ENCODE measurements around the gene IGLL5.

Gene IGLL5

DNA sequence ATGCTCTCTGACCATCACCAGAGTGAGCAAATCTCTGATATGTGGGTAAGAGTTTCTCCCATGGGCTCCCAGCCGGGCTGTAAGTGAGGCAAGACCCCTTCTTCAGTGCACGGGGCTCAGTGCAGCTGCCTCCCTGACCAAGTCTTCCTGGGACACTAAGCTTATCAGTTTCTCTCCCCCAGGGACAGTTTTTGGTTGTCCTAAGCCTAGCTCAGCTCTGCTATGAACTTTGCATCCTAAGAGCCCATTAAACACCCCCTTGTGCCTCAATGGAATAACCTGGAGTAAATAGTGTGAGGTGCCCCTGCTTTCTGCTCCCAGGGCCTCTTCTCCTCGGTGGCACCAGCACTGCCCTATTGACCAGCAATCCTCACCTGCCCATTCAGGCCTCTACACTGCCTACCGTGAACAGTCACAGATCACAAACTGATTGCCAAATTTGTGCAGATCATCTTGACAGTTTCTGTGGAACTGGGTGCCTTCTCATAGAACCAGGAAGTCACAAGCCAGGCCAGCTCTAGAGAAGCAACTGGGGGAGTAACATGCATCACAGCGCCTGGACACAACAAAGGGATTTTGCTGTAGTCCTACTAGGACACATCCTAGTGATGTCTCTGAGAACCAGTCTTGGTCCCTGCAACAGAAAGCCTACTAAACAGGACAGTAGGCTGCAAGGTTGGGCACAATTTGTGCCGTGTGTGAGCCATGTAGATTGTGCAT lies 19.5 kb upstream of the IGLL5 start:
- Histone ChIP-seq H3K27me3 (ENCODE audit: control insufficient read depth, insufficient read depth, low read length) (no peaks in the 10 kb centered on the region), H3K79me2 (no peaks in the 10 kb centered on the region), H3K9me3 (ENCODE audit: control insufficient read depth, low read length) (no peaks in the 10 kb centered on the region), H3K36me3 (ENCODE audit: control insufficient read depth, insufficient read depth, low read length) (no peaks in the 10 kb centered on the region), H2AFZ (no peak overlapping the region), H3K4me3 (ENCODE audit: low read depth, low read length) (no peak overlapping the region), H3K9ac (no peak overlapping the region), H3K4me1 (no peaks in the 10 kb centered on the region), H3K27ac (no peak overlapping the region), H3K4me2 (ENCODE audit: low read length) (no peak overlapping the region)
- TF ChIP-seq, protein P1, sequence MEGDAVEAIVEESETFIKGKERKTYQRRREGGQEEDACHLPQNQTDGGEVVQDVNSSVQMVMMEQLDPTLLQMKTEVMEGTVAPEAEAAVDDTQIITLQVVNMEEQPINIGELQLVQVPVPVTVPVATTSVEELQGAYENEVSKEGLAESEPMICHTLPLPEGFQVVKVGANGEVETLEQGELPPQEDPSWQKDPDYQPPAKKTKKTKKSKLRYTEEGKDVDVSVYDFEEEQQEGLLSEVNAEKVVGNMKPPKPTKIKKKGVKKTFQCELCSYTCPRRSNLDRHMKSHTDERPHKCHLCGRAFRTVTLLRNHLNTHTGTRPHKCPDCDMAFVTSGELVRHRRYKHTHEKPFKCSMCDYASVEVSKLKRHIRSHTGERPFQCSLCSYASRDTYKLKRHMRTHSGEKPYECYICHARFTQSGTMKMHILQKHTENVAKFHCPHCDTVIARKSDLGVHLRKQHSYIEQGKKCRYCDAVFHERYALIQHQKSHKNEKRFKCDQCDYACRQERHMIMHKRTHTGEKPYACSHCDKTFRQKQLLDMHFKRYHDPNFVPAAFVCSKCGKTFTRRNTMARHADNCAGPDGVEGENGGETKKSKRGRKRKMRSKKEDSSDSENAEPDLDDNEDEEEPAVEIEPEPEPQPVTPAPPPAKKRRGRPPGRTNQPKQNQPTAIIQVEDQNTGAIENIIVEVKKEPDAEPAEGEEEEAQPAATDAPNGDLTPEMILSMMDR (IDR thresholded peaks at IDR 0.05), result no peak

DNA sequence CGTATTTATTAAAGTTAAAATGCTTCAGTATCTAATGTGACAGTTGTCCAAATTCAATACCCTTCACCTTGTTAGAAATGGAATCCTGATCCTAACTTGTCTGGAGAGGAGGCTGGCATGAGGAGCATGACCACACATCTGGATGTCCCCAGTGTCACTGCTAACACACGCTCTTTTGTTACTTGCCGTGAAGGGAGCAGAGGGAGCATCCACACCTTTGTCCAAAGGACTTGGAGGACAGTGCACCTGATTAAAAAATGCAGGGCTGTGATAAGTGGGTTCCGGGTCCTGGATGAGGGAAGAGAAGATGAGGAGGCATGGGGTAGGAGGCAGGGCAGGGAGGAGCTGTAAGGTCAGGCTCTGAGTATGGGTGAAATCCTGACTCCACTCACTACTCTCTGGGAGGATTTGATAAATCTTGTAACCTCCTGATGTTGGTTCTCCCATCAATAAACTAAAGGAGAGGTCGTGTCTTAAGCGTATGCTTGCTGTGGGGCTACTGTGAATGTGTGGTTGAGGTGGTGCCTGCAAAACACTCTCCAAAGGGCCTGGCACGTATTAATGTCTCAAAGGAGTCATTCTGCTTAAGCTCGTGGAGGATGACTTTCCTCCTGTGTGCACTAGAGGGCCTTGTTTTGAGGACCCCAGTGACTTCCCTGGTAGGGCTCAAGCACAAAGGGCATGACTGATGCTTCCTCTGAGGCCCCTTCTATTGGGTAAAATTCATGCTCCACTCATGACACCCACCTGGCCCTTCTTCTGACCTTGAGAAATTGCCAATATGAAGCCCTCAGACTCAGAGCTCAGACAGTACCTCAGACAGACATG lies 16.8 kb upstream of the IGLL5 start:
- Histone ChIP-seq H3K4me1 (no peaks in the 10 kb centered on the region), H2AFZ (no peak overlapping the region), H3K9ac (no peak overlapping the region), H3K9me3 (ENCODE audit: control insufficient read depth, low read length) (no peaks in the 10 kb centered on the region), H3K4me2 (ENCODE audit: low read length) (no peak overlapping the region), H3K27me3 (ENCODE audit: control insufficient read depth, insufficient read depth, low read length) (no peaks in the 10 kb centered on the region), H3K4me3 (ENCODE audit: low read depth, low read length) (no peak overlapping the region), H3K79me2 (no peaks in the 10 kb centered on the region), H3K36me3 (ENCODE audit: control insufficient read depth, insufficient read depth, low read length) (no peaks in the 10 kb centered on the region), H3K27ac (no peak overlapping the region)
- TF ChIP-seq, protein P1 (IDR thresholded peaks at IDR 0.05), result no peak

DNA sequence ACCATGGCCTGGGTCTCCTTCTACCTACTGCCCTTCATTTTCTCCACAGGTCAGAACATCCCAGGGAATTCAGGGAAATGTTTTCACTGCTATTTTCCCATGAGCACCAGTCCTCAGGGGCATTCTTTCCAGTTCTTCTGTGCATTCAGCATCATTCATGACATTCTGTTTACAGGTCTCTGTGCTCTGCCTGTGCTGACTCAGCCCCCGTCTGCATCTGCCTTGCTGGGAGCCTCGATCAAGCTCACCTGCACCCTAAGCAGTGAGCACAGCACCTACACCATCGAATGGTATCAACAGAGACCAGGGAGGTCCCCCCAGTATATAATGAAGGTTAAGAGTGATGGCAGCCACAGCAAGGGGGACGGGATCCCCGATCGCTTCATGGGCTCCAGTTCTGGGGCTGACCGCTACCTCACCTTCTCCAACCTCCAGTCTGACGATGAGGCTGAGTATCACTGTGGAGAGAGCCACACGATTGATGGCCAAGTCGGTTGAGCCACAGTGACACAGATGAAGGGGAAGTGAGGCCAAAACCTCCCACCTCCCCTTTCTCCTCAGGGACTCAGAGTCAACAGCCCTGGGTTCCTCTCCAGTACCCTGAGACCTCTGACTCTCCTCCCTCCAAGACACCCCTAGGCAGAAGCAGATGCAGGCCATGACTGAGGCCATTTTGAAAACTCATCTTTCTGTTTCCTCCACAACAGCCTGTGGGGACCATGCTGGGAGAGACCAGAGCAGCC lies 15.9 kb upstream of the IGLL5 start:
- no peak overlapping the region for H2AFZ ChIP-seq
- H3K9me3 ChIP-seq (ENCODE audit: control insufficient read depth, low read length), result no peaks in the 10 kb centered on the region
- no peaks in the 10 kb centered on the region for H3K4me1 ChIP-seq
- TF ChIP-seq, protein P1 (IDR thresholded peaks at IDR 0.05), result no peak
- no peak overlapping the region for H3K4me2 ChIP-seq (ENCODE audit: low read length)
- H3K27me3 ChIP-seq (ENCODE audit: control insufficient read depth, insufficient read depth, low read length), result no peaks in the 10 kb centered on the region
- H3K4me3 ChIP-seq (ENCODE audit: low read depth, low read length), result no peak overlapping the region
- no peaks in the 10 kb centered on the region for H3K79me2 ChIP-seq
- no peaks in the 10 kb centered on the region for H3K36me3 ChIP-seq (ENCODE audit: control insufficient read depth, insufficient read depth, low read length)
- no peak overlapping the region for H3K9ac ChIP-seq
- no peak overlapping the region for H3K27ac ChIP-seq

DNA sequence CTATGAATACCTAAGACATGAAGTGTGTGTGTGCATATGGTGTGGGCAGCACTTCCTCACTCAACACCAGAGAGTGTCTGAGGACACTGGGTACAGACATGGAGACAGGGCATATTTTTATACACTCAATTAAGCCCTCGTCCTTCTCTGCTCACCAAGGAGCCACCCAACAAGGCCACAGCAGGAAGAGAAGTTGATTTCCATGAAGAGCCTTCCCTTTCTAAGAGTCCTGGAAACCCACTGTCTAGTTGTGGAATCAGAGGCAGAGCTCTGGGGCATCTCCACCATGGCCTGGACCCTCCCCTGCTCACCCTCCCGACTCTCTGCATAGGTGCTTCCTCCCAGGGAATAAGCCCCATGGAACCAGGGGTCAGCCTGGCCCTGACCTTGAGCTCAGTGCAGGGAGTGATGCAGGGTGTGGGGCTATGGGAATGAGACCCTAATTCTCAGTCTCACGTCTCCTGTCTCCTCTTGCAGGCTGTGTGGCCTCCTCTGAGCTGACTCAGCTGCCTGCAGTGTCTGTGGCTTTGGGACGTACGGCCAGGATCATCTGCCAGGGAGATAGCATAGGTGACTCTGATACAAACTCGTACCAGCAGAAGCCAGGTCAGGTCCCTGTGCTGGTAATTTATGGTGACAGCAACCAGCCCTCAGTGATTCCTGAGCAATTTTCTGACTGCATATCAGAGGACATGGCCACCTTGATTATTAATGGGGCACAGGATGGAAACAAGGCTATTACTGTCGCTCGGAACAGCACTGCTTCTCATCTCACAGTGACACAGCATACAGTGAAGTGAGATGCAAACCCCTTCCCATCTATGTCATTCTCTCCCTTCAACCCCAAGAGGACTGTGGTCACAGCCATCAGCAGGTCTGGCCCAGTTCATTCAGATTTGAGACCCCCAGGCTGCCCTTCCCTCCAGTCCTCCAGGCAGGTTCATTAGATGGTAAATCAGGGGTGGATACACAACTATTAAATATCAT lies 14.6 kb upstream of the IGLL5 start:
- TF ChIP-seq, protein P1 (IDR thresholded peaks at IDR 0.05), result no peak
- no peaks in the 10 kb centered on the region for H3K4me1 ChIP-seq

More for the DNA sequence above, 14.6 kb upstream of the IGLL5 start:
- no peak overlapping the region for H3K27ac ChIP-seq
- no peaks in the 10 kb centered on the region for H3K79me2 ChIP-seq
- H3K4me3 ChIP-seq (ENCODE audit: low read depth, low read length), result no peak overlapping the region
- no peak overlapping the region for H2AFZ ChIP-seq
- H3K9ac ChIP-seq, result no peak overlapping the region
- no peak overlapping the region for H3K4me2 ChIP-seq (ENCODE audit: low read length)
- no peaks in the 10 kb centered on the region for H3K36me3 ChIP-seq (ENCODE audit: control insufficient read depth, insufficient read depth, low read length)
- no peaks in the 10 kb centered on the region for H3K27me3 ChIP-seq (ENCODE audit: control insufficient read depth, insufficient read depth, low read length)
- no peaks in the 10 kb centered on the region for H3K9me3 ChIP-seq (ENCODE audit: control insufficient read depth, low read length)

All from parathyroid adenoma (tissue), 2 donors.